H1 (cell line): ENCODE results near the gene FGF3. TPM values are rescaled to one million over a fixed set of nuclear protein-coding genes. Genes with fewer than 3 reads are reported as not detected.

Experiments used
- CTCF ChIA-PET: fragments of 300-600 bp; sonication (Branson Sonifier 250); formaldehyde crosslinking; loops from one replicate; lab custom pipeline; 2021; ENCODE audit not compliant: partially characterized antibody; lab: Charles Lee
- POLR2A ChIA-PET: fragments of 300-600 bp; sonication (Branson Sonifier 250); formaldehyde crosslinking; loops from one replicate; lab custom pipeline; 2021; ENCODE audit warnings: inconsistent platforms; ENCODE audit not compliant: partially characterized antibody; lab: Charles Lee
- DNase-seq, 2 experiments: peaks; one replicate each; pipeline versions ENCODE4 v3.0.0 to v3.0.0-alpha.2; 2010 to 2022; ENCODE audit warnings: low spot score in 2 of 2, low read depth in 1 of 2, mixed read lengths in 1 of 2
- FAIRE-seq: peaks from 2 replicates; lab custom pipeline; 2011; peaks lifted over from hg19 to GRCh38; lab: Jason Lieb, UNC
- H2AFZ ChIP-seq: 2 replicates; pipeline ENCODE4 v1.8.1; 2012; ENCODE audit warnings: low read length, inconsistent platforms
- H2AK5ac ChIP-seq: 2 replicates; pipeline ENCODE4 v1.6.1; 2013; ENCODE audit warnings: low read depth, low read length
- H2BK120ac ChIP-seq: replicated peaks from 2 replicates; pipeline ENCODE3; 2013; ENCODE audit warnings: low read depth, low read length, inconsistent platforms
- H2BK12ac ChIP-seq: 2 replicates; pipeline ENCODE4 v1.6.1; 2013; ENCODE audit warnings: low read depth, low read length
- H2BK15ac ChIP-seq: 2 replicates; pipeline ENCODE4 v1.6.1; 2013; ENCODE audit warnings: low read length
- H2BK20ac ChIP-seq: 2 replicates; pipeline ENCODE4 v1.6.1; 2013; ENCODE audit warnings: low read length
- H2BK5ac ChIP-seq: 2 replicates; pipeline ENCODE4 v1.6.1; 2013; ENCODE audit warnings: low read depth, low read length
- H3K14ac ChIP-seq: 2 replicates; pipeline ENCODE4 v1.6.1; 2013; ENCODE audit warnings: inconsistent platforms; ENCODE audit not compliant: insufficient read length
- H3K18ac ChIP-seq: 2 replicates; pipeline ENCODE4 v1.6.1; 2013; ENCODE audit warnings: low read length; ENCODE audit errors: extremely low read depth
- H3K23ac ChIP-seq: 2 replicates; pipeline ENCODE4 v1.6.1; 2013; ENCODE audit warnings: inconsistent platforms; ENCODE audit not compliant: insufficient read length
- H3K23me2 ChIP-seq: 2 replicates; pipeline ENCODE4 v1.6.1; 2013; ENCODE audit warnings: low read depth, low read length
- H3K27ac ChIP-seq: 2 replicates; pipeline ENCODE4 v1.6.1; 2011; ENCODE audit warnings: low read depth, low read length, inconsistent platforms
- H3K27me3 ChIP-seq, 4 experiments: replicated peaks in 1 of 4; 1 replicate in 1 of 4; 2 replicates in 3 of 4; pipeline versions ENCODE4 v1.6.1 to v1.8.1; 2011 to 2013; ENCODE audit warnings: low read length in 3 of 4, mild to moderate bottlenecking in 3 of 4, inconsistent platforms in 2 of 4, mixed read lengths in 2 of 4, moderate library complexity in 1 of 4; ENCODE audit not compliant: control insufficient read depth in 3 of 4, insufficient read depth in 3 of 4; ENCODE audit errors: extremely low read depth in 1 of 4
- H3K36me3 ChIP-seq, 4 experiments: 2 replicates each; pipeline versions ENCODE4 v1.6.1 to v1.8.1; 2011 to 2013; ENCODE audit warnings: mild to moderate bottlenecking in 4 of 4, low read length in 3 of 4, moderate library complexity in 2 of 4, control low read depth in 1 of 4, inconsistent platforms in 1 of 4; ENCODE audit not compliant: insufficient read depth in 4 of 4, control insufficient read depth in 2 of 4
- H3K4ac ChIP-seq: replicated peaks from 2 replicates; pipeline ENCODE3; 2013; ENCODE audit warnings: low read length, low read depth, mixed read lengths, inconsistent platforms; ENCODE audit not compliant: insufficient read length
- H3K4me1 ChIP-seq, 4 experiments: replicated peaks in 1 of 4; 1 replicate in 1 of 4; 2 replicates in 3 of 4; pipeline versions ENCODE4 v1.6.1 to v1.8.1; 2011 to 2013; ENCODE audit warnings: low read length in 3 of 4, inconsistent platforms in 2 of 4, mixed read lengths in 1 of 4; ENCODE audit not compliant: insufficient read depth in 4 of 4, control insufficient read depth in 3 of 4
- H3K4me2 ChIP-seq, 2 experiments: 2 replicates each; pipeline versions ENCODE4 v1.6.1 to v1.8.1; 2011 to 2013; ENCODE audit warnings: low read depth in 2 of 2, low read length in 2 of 2, control low read depth in 1 of 2, inconsistent platforms in 1 of 2, mild to moderate bottlenecking in 1 of 2; ENCODE audit not compliant: insufficient read depth in 1 of 2
- H3K4me3 ChIP-seq, 4 experiments: fragments of 200-600, 300-600 bp in 1 of 4; sonication (generic), shearing (Covaris generic), sonication (Bioruptor Twin) in 1 of 4; 2 replicates each; pipeline versions ENCODE4 v1.5.1 to v1.8.1; 2011 to 2016; ENCODE audit warnings: low read length in 4 of 4, low read depth in 3 of 4, control low read depth in 2 of 4, inconsistent platforms in 2 of 4, mild to moderate bottlenecking in 2 of 4, mixed read lengths in 1 of 4, moderate library complexity in 1 of 4; ENCODE audit not compliant: insufficient read depth in 2 of 4; ENCODE audit errors: extremely low read depth in 1 of 4
- H3K56ac ChIP-seq: replicated peaks from 2 replicates; pipeline ENCODE3; 2013; ENCODE audit warnings: low read depth, mild to moderate bottlenecking, mixed read lengths, low read length, inconsistent platforms; ENCODE audit not compliant: insufficient read length
- H3K79me1 ChIP-seq: 2 replicates; pipeline ENCODE4 v1.6.1; 2013; ENCODE audit warnings: low read depth, low read length, control low read depth
- H3K79me2 ChIP-seq, 2 experiments: 2 replicates each; pipeline versions ENCODE4 v1.6.1 to v1.8.1; 2012 to 2013; ENCODE audit warnings: low read length in 2 of 2, mild to moderate bottlenecking in 2 of 2, inconsistent platforms in 1 of 2; ENCODE audit not compliant: insufficient read depth in 2 of 2, control insufficient read depth in 1 of 2
- H3K9ac ChIP-seq, 4 experiments: replicated peaks in 1 of 4; 1 replicate in 1 of 4; 2 replicates in 3 of 4; pipeline versions ENCODE4 v1.6.1 to v1.8.1; 2011 to 2013; ENCODE audit warnings: low read depth in 3 of 4, low read length in 3 of 4, control low read depth in 2 of 4, mild to moderate bottlenecking in 2 of 4, moderate library complexity in 2 of 4, inconsistent platforms in 1 of 4; ENCODE audit errors: extremely low read depth in 1 of 4
- H3K9me3 ChIP-seq, 2 experiments: 2 replicates each; pipeline versions ENCODE4 v1.6.1 to v1.8.1; 2012 to 2013; ENCODE audit warnings: mild to moderate bottlenecking in 2 of 2, moderate library complexity in 2 of 2, control low read depth in 1 of 2, inconsistent platforms in 1 of 2, low read depth in 1 of 2, low read length in 1 of 2, mixed read lengths in 1 of 2; ENCODE audit not compliant: insufficient read depth in 2 of 2
- H4K20me1 ChIP-seq, 2 experiments: replicated peaks in 1 of 2; 2 replicates each; pipeline versions ENCODE3 to v1.8.1; 2011 to 2013; ENCODE audit warnings: inconsistent platforms in 2 of 2, low read length in 2 of 2, mild to moderate bottlenecking in 1 of 2; ENCODE audit not compliant: insufficient read depth in 2 of 2, control insufficient read depth in 1 of 2
- H4K5ac ChIP-seq: 2 replicates; pipeline ENCODE4 v1.6.1; 2013; ENCODE audit warnings: low read length, low read depth, mixed read lengths, inconsistent platforms; ENCODE audit not compliant: insufficient read length
- H4K8ac ChIP-seq: 2 replicates; pipeline ENCODE4 v1.8.0; 2013; ENCODE audit warnings: mild to moderate bottlenecking, moderate library complexity, low read length, inconsistent platforms; ENCODE audit not compliant: insufficient read depth; ENCODE audit errors: extremely low read depth
- H4K91ac ChIP-seq: replicated peaks from 2 replicates; pipeline ENCODE3; 2013; ENCODE audit warnings: low read length, mixed read lengths, inconsistent platforms; ENCODE audit not compliant: insufficient read length
- JUND ChIP-seq: IDR thresholded peaks from 2 replicates; pipeline ENCODE4 v1.6.1; 2011; ENCODE audit warnings: mild to moderate bottlenecking, improper control_type of control experiment, low read length
- KDM1A ChIP-seq: fragments of 200-600, 300-600 bp; sonication (generic); IDR thresholded peaks from 2 replicates; pipeline ENCODE4 v1.7.1; 2016; ENCODE audit warnings: mild to moderate bottlenecking, low read length, borderline replicate concordance
- RNF2 ChIP-seq: fragments of 200-900, 300-1000 bp; sonication (generic); IDR thresholded peaks from 2 replicates; pipeline ENCODE4 v1.7.1; 2016; ENCODE audit warnings: borderline replicate concordance, low read depth, mild to moderate bottlenecking, antibody characterized with exemption, low read length; ENCODE audit not compliant: poor library complexity, severe bottlenecking; ENCODE audit errors: missing control alignments
- WGBS, 2 experiments: shearing (Covaris generic) in 1 of 2; methylation state at CpG; one replicate each; pipeline versions ENCODE4 v1.1.6 to v1.1.7; 2013 to 2015; ENCODE audit warnings: low lambda C conversion rate in 2 of 2, mixed read lengths in 2 of 2, inconsistent platforms in 1 of 2, low coverage in 1 of 2, missing lambda C conversion rate in 1 of 2; ENCODE audit not compliant: insufficient replicate concordance in 2 of 2, insufficient coverage in 1 of 2, insufficient read length in 1 of 2; ENCODE audit errors: extremely low coverage in 1 of 2, missing lambda C conversion rate in 1 of 2; 5-methylcytosine and 5-hydroxymethylcytosine counted together
- polyA plus RNA-seq, 7 experiments: library from polyadenylated mRNA; depleted of rRNA in 3 of 7; stranded (reverse) in 5 of 7; unstranded in 2 of 7; fragments of >200 nt in 5 of 7; fragments of 200-250 nt in 2 of 7; gene quantifications; 1 replicate in 5 of 7; 2 replicates in 1 of 7; 4 replicates in 1 of 7; pipeline versions ENCODE4 v1.2.1 to v1.2.3, GENCODE V29; 2011 to 2013; ENCODE audit warnings: missing spikeins in 2 of 7, mixed read lengths in 2 of 7
- total RNA-seq: library from RNA; stranded (reverse); fragmentation: NEBNext Ultra II Directional; extraction: Animal tissue kit (Norgen Biotek cat#: 25700); gene quantifications from 2 replicates; pipeline ENCODE4 v1.2.1, GENCODE V29; 2021

FGF3 gene
- total and polyA plus RNA-seq, 2 of the 8 experiments (the other 6 are each of a cell fraction or from before 2014, with no cell fraction given), result not detected

DNA sequence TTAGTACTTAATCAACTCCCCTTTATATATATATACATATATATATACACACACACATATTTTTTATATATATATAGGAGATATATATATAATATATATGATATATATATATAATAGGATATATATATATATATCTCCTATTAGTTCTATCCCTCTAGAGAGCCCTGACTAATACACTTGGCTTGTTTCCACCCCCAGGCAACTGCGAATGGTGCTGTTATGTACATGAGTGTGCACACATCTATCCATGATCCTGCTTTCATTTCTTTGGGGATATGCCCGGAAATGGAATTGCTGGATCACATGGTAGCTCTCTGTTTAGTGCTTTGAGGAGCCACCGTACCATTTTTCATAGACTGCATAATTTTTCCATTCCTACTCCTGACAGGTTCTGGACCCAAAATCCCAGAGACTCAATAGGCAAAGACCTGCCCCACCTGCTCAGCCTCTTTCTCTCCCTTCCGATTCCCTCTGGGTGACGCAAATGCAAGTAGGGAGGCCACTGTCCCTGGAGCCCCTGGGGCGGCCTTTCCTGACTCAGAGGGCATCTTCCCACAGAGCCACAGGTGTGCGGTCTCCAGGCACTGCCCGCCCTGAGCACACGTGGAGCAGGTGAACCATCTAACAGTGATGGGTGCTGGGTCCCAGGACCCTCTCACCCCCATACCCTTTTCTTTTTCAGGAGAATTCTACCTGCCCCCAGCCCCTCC is 12.0 kb downstream of the FGF3 start:
- Histone ChIP-seq H2BK5ac (no peak overlapping the region), H3K27ac (no peak overlapping the region), H3K14ac (no peak overlapping the region), H3K4me1 (peaks cover 0 to 6% (median 1%) of the 10 kb centered on the region in 4 experiments; a peak in 4 of 7 replicates), H4K20me1 (peaks cover 0 to 7% of the 10 kb centered on the region in 2 experiments), H3K4me2 (no peak overlapping the region), H2BK20ac (no peak overlapping the region), H3K18ac (no peak overlapping the region), H2BK12ac (no peak overlapping the region), H3K4ac (no peak overlapping the region), H3K23ac (no peak overlapping the region), H3K27me3 (peaks cover 0 to 4% (median 1%) of the 10 kb centered on the region in 4 experiments; a peak in 3 of 7 replicates), H3K56ac (no peak overlapping the region), H3K9ac (no peak overlapping the region), H3K23me2 (peaks cover 12% of the 10 kb centered on the region; the same call in 1 of the 2 replicates), H4K8ac (no peak overlapping the region), H2BK120ac (no peak overlapping the region), H3K36me3 (no peaks in the 10 kb centered on the region), H3K4me3 (no peak overlapping the region), H2BK15ac (no peak overlapping the region), H2AFZ (no peak overlapping the region), H3K79me1 (no peaks in the 10 kb centered on the region), H4K91ac (no peak overlapping the region), H3K79me2 (no peaks in the 10 kb centered on the region), H3K9me3 (no peaks in the 10 kb centered on the region), H2AK5ac (no peak overlapping the region), H4K5ac (no peak overlapping the region)
- CTCF ChIA-PET, result interaction anchor here (0.7 to 3.8 kb wide), 3 partner anchors 9 to 89 kb away, joined by 3 to 15 read pairs (median 3); no protein-coding TSS in a partner anchor
- POLR2A ChIA-PET, result no interaction called here
- TF ChIP-seq KDM1A (no peak), JUND (no peak), RNF2 (no peak)
- 89% methylated on average over 9 of the region's 9 CpGs; no CpG with 5 or more reads in 1 of the 2 experiments for WGBS, 2 experiments
- FAIRE-seq (no peak), DNase-seq (no peak)
